Loucy (cell line): ENCODE results near the gene TAPBP.
"Not testable (repeated sequence)": the region's sequence is repeated elsewhere in the genome, so short reads cannot be mapped to it uniquely, and the experiment has no call there.

Experiments used
- H2AFZ ChIP-seq: fragments of 200-600 bp; sonication (generic); 2 replicates; pipeline ENCODE4 v1.6.0; 2016; ENCODE audit warnings: antibody characterized with exemption, mild to moderate bottlenecking, low read length, moderate library complexity
- H3F3A ChIP-seq: fragments of 200-600 bp; 2 replicates; pipeline ENCODE4 v1.6.0; 2016; ENCODE audit warnings: antibody characterized with exemption, low read depth, mild to moderate bottlenecking
- H3K27me3 ChIP-seq: fragments of 200-600 bp; sonication (generic); 2 replicates; pipeline ENCODE4 v1.6.1; 2014; ENCODE audit warnings: low read length, mild to moderate bottlenecking; ENCODE audit not compliant: insufficient read depth, poor library complexity, severe bottlenecking
- H3K36me3 ChIP-seq: fragments of 200-600 bp; sonication (generic); 2 replicates; pipeline ENCODE4 v1.6.1; 2016; ENCODE audit warnings: low read length; ENCODE audit not compliant: insufficient read depth
- H3K4me1 ChIP-seq: fragments of 200-600 bp; sonication (generic); 2 replicates; pipeline ENCODE4 v1.5.1; 2014; ENCODE audit warnings: low read length, mild to moderate bottlenecking; ENCODE audit not compliant: insufficient read depth, poor library complexity, severe bottlenecking
- H3K4me2 ChIP-seq: fragments of 200-600 bp; sonication (generic); 2 replicates; pipeline ENCODE4 v1.6.0; 2014; ENCODE audit warnings: antibody characterized with exemption, low read length, low read depth, mild to moderate bottlenecking; ENCODE audit not compliant: poor library complexity, severe bottlenecking
- H3K4me3 ChIP-seq: fragments of 200-600 bp; sonication (generic); 2 replicates; pipeline ENCODE4 v1.5.1; 2014; ENCODE audit warnings: low read length, mild to moderate bottlenecking, mixed read lengths; ENCODE audit not compliant: poor library complexity, severe bottlenecking
- H3K79me2 ChIP-seq: fragments of 200-600 bp; sonication (generic); 2 replicates; pipeline ENCODE4 v1.6.1; 2014; ENCODE audit warnings: low read length; ENCODE audit not compliant: insufficient read depth
- H3K9ac ChIP-seq: fragments of 200-600 bp; sonication (generic); 2 replicates; pipeline ENCODE4 v1.6.0; 2014; ENCODE audit warnings: mild to moderate bottlenecking, low read depth, low read length, moderate library complexity; ENCODE audit not compliant: poor library complexity, severe bottlenecking
- H3K9me2 ChIP-seq: fragments of 200-600 bp; sonication (generic); replicated peaks from 2 replicates; pipeline ENCODE4 v1.6.1; 2016; ENCODE audit warnings: low read depth, low read length, mixed read lengths
- H3K9me3 ChIP-seq: fragments of 200-600 bp; sonication (generic); 2 replicates; pipeline ENCODE4 v1.6.1; 2014; ENCODE audit warnings: mild to moderate bottlenecking, antibody characterized with exemption, low read length, low read depth; ENCODE audit not compliant: insufficient read depth
- H4K20me1 ChIP-seq: fragments of 200-600 bp; sonication (generic); 2 replicates; pipeline ENCODE4 v1.6.0; 2014; ENCODE audit warnings: antibody characterized with exemption, low read length, mild to moderate bottlenecking; ENCODE audit not compliant: insufficient read depth, poor library complexity, severe bottlenecking
- CTCF ChIP-seq: fragments of 200-600 bp; sonication (generic); conservative IDR thresholded peaks from 2 replicates; pipeline ENCODE4 v1.5.1; 2014; ENCODE audit warnings: mild to moderate bottlenecking, antibody characterized with exemption, low read length
- EZH2phosphoT487 ChIP-seq: fragments of 200-600 bp; IDR thresholded peaks from 2 replicates; pipeline ENCODE4 v1.6.1; 2018; ENCODE audit warnings: antibody characterized with exemption, mild to moderate bottlenecking, moderate library complexity, borderline replicate concordance

Gene TAPBP

GRCh38 chr6:33276864-33277662 lies 36.8 kb downstream of the TAPBP start, which contains the start of gene B3GALT4:
TSS of gene B3GALT4 (plus strand) at chr6:33277123. CDS start at chr6:33277420, 297 bp downstream.
- H3K4me2 ChIP-seq = peak within 1 kb of the TSS; percentile 99
- TF ChIP-seq EZH2phosphoT487 = no peak
- peak; percentile 30; the same call in 1 of the 2 replicates for TF ChIP-seq CTCF
- peaks cover 10% of the 10 kb centered on the region; the same call in 1 of the 2 replicates for H3F3A ChIP-seq
- H4K20me1 ChIP-seq = peaks cover 47% of the 10 kb centered on the region
- H3K9me2 ChIP-seq = no peaks in the 10 kb centered on the region
- peaks cover 44% of the 10 kb centered on the region for H3K36me3 ChIP-seq
- H3K79me2 ChIP-seq = peaks cover 47% of the 10 kb centered on the region
- H3K4me1 ChIP-seq = peaks cover 34% of the 10 kb centered on the region
- peak within 1 kb of the TSS; percentile 94 for H3K9ac ChIP-seq
- peak within 1 kb of the TSS; percentile 95 for H3K4me3 ChIP-seq
- no peaks in the 10 kb centered on the region for H3K9me3 ChIP-seq
- no peak within 1 kb of the TSS for H2AFZ ChIP-seq
- peaks cover 3% of the 10 kb centered on the region for H3K27me3 ChIP-seq

- peaks cover 44% of the 10 kb centered on the region for H3K36me3 ChIP-seq
Observed at GRCh38 chr6:33276581-33276863, 37.4 kb downstream of the TAPBP start.

DNA sequence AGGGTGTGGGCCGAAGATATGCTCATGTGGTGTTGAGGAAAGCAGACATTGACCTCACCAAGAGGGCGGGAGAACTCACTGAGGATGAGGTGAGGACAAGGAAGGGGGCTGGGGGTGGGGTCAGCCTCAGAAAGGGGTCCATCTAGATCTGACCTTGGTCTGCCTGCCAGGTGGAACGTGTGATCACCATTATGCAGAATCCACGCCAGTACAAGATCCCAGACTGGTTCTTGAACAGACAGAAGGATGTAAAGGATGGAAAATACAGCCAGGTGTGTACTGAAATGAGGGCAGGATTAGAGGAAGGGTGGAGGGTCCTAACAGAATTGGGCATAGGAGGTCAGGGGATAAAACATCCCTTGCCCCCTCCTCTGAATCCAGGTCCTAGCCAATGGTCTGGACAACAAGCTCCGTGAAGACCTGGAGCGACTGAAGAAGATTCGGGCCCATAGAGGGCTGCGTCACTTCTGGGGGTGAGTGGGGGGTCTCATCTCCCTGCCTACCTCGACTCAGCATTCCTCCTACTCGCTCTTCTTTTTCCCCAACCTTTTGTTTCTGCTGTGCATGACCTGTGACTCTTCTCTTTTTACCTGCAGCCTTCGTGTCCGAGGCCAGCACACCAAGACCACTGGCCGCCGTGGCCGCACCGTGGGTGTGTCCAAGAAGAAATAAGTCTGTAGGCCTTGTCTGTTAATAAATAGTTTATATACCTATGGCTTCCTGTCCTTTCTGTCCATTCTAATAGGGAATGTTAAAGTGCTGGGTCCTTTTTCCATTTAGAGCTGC lies 37.9 kb downstream of the TAPBP start:
- H2AFZ ChIP-seq, H3K27me3 ChIP-seq, H3F3A ChIP-seq, H3K9me2 ChIP-seq, H3K9me3 ChIP-seq: not testable (repeated sequence)
- peaks cover 47% of the 10 kb centered on the region for H4K20me1 ChIP-seq
- H3K4me1 ChIP-seq = peaks cover 35% of the 10 kb centered on the region
- peak overlapping the region; percentile 94 for H3K9ac ChIP-seq
- H3K4me3 ChIP-seq = peak overlapping the region; percentile 95
- H3K79me2 ChIP-seq = peaks cover 53% of the 10 kb centered on the region
- peaks cover 44% of the 10 kb centered on the region for H3K36me3 ChIP-seq
- H3K4me2 ChIP-seq = peak overlapping the region; percentile 99

More at GRCh38 chr6:33276581-33276863, 37.4 kb downstream of the TAPBP start:
- H2AFZ ChIP-seq = no peak overlapping the region
- peaks cover 49% of the 10 kb centered on the region for H3K79me2 ChIP-seq
- H3K4me1 ChIP-seq = peaks cover 34% of the 10 kb centered on the region
- TF ChIP-seq EZH2phosphoT487 = no peak
- TF ChIP-seq CTCF = no peak
- H3K9me2 ChIP-seq = no peaks in the 10 kb centered on the region
- peak overlapping the region; percentile 99 for H3K4me2 ChIP-seq
- H3K4me3 ChIP-seq = peak overlapping the region; percentile 95
- H3K9me3 ChIP-seq = no peaks in the 10 kb centered on the region
- peaks cover 10% of the 10 kb centered on the region; the same call in 1 of the 2 replicates for H3F3A ChIP-seq
- peaks cover 6% of the 10 kb centered on the region for H3K27me3 ChIP-seq
- H4K20me1 ChIP-seq = peaks cover 47% of the 10 kb centered on the region
- H3K9ac ChIP-seq = peak overlapping the region; percentile 62
